Activated CD4-positive, alpha-beta T cell treated with anti-CD3 and anti-CD28 coated beads, Interleukin-2, Interleukin-6, amounts not matched to agents 100 ng/mL and 50 ng/mL, durations not matched to agents 16 hours and 8 hours (primary cell): ENCODE measurements around the gene ZNF804B.

ENCODE experiments used
- DNase-seq: peaks from one replicate; pipeline ENCODE4 v3.0.0-alpha.2; 2020

ZNF804B gene

GRCh38 chr7:89312551-89312950 is 553.1 kb downstream of the ZNF804B start:
- no peak for DNase-seq

- DNase-seq: no peak
Measured at GRCh38 chr7:89316584-89317251, 557.2 kb downstream of the ZNF804B start.

- no peak for DNase-seq
Measured at GRCh38 chr7:89332026-89332425, 572.5 kb downstream of the ZNF804B start.

- no peak for DNase-seq
Measured at GRCh38 chr7:89334797-89335196, 575.3 kb downstream of the ZNF804B start.

- DNase-seq: no peak
Measured at GRCh38 chr7:89335490-89335889, 576.0 kb downstream of the ZNF804B start.

- no peak for DNase-seq
Measured at GRCh38 chr7:89336121-89336520, 576.6 kb downstream of the ZNF804B start.

- no peak for DNase-seq
Measured at GRCh38 chr7:89339748-89340147, 580.2 kb downstream of the ZNF804B start.

- DNase-seq: no peak
Measured at GRCh38 chr7:89357121-89357520, 597.6 kb downstream of the ZNF804B start.

GRCh38 chr7:89377219-89377618 is 617.7 kb downstream of the ZNF804B start:
- DNase-seq: no peak

GRCh38 chr7:89385411-89385810 is 625.9 kb downstream of the ZNF804B start:
- DNase-seq: no peak
